GM18868 (cell line): ENCODE measurements around the gene CUL2.
"Not testable (repeated sequence)": the region's sequence is repeated elsewhere in the genome, so short reads cannot be mapped to it uniquely, and the experiment has no call there.

ENCODE experiments used
- ATAC-seq: cut with Tn5 transposase; IDR thresholded peaks from one replicate; pipeline ENCODE4 v1.9.1; 2021; ENCODE audit warnings: mild to moderate bottlenecking, moderate library complexity; ENCODE audit not compliant: unreplicated experiment

The CUL2 gene

DNA sequence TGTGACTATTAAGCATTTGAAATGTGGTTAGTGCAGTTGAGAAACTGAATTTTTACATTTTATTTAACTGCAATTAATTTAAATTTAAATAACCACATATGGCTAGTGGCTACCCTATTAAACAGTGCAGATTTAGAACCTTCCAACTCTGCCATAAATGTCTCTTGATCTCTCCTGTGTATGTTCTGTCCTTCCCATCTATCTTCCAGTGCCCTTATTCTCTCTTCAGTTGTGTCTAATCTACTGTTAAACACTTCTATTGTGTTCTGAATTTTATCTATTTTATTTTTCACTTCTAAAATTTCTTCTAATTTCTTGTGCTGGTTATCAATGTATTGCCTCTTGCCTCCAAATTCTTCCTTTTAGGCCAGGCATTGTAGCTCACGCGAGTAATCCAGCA is 105.0 kb downstream of the CUL2 start:
- no peak for ATAC-seq

DNA sequence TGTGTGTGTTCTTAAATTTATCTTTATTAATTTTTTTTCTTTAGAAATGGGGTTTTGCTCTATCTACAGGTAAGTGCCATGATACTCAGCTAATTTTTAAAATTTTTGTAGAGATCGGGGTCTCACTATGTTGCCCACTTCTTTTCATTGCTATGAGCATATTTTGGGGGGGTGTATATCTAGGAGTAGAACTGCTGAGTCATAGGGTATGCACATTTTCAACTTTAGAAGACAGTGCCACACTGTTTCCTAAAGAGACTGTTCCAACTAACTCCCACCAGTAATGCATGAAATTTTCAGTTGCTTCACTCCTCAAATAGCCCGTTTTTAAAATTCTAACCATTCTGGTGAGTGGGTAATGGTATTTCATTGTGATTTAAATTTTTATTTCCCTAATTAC is 108.3 kb downstream of the CUL2 start:
- no peak for ATAC-seq

DNA sequence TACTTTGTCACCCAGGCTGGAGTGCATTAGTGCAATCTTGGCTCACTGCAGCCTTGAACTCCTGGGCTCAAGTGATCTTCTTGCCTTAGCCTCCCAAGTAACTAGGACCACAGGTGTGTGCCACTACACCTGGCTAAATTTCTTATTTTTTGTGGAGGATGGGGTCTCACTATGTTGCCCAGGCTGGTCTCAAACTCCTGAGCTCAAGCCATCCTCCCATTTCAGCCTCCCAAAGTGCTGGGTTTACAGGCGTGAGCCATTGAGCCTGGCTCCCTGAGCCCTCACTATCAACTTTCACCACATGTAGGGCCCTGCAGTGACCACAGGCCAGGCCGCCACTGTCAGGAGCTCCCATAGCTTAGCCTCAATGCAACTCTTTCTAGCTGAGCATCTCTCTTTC is 110.2 kb downstream of the CUL2 start:
- no peak for ATAC-seq

GRCh38 chr10:34978080-34978479 is 112.1 kb downstream of the CUL2 start:
- ATAC-seq = no peak

DNA sequence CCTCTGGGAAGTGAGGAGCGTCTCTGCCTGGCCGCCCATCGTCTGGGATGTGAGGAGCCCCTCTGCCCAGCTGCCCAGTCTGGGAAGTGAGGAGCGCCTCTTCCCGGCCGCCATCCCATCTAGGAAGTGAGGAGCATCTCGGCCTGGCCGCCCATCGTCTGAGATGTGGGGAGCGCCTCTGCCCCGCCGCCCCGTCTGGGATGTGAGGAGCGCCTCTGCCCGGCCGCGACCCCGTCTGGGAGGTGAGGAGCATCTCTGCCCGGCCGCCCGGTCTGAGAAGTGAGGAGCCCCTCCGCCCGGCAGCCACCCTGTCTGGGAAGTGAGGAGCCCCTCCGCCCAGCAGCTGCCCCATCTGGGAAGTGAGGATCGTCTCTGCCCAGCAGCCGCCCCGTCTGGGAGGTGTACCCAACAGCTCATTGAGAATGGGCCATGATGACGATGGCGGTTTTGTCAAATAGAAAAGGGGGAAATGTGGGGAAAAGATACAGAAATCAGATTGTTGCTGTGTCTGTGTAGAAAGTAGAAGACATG is 113.7 kb downstream of the CUL2 start:
- not testable (repeated sequence) for ATAC-seq

DNA sequence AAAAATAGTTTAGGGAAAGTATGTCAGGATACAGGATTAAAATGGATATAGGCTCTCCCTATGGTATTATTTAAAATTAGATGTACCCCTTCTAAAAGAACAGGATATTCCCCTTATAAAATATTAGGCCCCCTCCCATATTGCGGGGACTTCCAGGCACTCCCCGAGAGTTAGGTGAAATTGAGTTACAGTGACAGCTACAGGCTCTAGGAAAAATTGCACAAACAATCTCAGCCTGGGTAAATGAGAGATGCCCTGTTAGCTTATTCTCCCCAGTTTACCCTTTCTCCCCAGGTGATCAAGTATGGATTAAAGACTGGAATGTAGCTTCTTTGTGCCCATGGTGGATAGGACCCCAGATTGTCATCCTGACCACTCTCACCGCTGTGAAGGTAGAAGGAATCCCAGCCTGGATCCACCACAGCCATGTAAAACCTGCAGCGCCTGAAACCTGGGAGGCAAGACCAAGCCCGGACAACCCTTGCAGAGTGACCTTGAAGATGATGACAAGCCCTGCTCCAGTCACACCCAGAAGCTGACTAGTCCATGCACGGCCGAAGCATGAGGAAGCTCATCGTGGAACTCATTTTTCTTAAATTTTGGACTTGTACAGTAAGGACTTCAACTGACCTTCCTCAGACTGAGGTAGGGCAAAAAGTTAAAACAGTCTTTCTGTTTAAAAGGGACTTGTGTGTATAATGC is 115.6 kb downstream of the CUL2 start:
- not testable (repeated sequence) for ATAC-seq

DNA sequence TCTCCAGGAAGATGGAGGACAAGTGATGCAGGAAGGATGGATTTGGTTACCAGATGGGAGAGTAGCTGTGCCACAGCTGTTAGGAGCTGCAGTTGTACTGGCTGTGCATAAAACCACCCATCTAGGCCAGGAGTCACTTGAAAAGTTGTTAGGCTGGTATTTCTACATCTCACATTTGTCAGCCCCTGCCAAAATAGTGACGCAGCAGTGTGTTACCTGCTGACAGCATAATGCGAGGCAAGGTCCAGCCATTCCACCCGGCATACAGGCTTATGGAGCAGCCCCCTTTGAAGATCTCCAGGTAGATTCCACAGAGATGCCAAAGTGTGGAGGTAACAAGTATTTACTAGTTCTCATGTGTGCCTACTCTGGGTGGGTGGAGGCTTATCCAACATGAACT is 116.4 kb downstream of the CUL2 start:
- ATAC-seq = not testable (repeated sequence)

DNA sequence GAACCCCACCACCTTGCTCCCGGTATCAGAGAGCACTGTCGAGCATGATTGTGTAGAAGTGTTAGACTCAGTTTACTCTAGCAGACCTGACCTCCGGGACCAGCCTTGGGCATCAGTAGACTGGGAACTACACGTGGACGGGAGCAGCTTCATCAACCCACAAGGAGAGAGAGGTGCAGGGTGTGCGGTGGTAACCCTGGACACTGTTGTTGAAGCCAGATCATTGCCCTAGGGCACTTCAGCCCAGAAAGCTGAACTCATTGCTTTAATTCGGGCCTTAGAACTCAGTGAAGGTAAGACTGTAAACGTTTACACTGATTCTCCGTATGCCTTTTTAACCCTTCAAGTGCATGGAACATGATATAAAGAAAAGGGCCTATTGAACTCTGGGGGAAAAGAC is 117.0 kb downstream of the CUL2 start:
- ATAC-seq = not testable (repeated sequence)

DNA sequence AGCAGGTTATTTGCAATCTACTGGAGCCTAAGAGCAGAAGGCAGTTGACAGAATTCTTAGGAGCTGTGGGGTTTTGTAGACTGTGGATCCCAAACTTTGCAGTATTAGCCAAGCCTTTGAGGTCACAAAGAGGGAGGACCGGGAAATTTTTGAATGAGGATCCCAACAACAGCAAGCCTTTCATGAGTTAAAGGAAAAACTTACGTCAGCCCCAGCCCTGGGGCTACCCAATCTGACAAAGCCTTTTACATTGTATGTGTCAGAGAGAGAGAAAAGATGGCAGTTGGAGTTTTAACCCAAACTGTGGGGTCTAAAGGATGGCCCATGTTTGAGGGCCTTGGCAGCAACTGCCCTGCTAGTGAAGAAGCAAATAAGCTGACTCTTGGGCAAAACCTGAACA is 117.5 kb downstream of the CUL2 start:
- ATAC-seq = not testable (repeated sequence)

DNA sequence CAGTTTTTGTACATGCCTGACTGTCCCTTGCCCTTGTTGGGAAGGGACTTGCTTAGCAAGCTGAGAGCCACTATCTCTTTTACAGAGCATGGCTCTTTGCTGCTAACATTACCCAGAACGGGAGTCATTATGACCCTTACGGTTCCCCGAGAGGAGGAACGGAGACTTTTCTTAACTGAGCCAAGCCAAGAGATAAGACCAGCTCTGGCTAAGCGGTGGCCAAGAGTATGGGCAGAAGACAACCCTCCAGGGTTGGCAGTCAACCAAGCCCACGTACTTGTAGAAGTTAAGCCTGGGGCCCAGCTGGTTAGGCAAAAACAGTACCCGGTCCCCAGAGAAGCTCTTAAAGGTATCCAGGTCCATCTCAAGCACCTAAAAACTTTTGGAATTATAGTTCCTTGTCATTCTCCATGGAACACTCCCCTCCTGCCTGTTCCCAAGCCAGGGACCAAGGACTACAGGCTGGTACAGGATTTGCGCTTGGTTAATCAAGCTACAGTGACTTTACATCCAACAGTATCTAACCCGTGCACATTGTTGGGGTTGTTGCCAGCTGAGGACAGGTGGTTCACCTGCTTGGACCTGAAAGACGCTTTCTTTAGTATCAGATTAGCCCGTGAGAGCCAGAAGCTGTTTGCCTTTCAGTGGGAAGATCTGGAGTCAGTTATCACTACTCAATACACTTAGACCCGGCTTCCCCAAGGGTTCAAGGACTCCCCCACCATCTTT is 118.4 kb downstream of the CUL2 start:
- ATAC-seq = not testable (repeated sequence)

DNA sequence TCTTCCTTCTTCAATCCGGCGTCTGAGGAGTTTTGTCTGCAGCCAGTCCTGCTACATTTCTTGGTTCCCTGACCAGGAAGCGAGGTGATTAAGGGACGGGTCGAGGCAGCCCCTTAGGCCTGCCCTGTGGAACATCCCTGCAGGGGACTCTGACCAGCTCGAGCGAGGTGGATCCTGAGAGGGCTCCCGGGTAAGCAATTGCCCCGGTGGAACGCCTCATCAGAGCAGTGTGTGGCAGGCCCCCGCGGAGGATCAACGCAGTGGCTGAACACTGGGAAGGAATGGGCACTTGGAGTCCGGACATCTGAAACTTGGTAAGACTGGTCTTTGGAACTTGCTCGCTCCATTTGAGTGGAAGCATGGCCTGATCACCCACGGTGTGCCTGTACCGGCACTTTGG is 121.0 kb downstream of the CUL2 start:
- ATAC-seq = no peak

GRCh38 chr10:34967335-34967880 is 122.7 kb downstream of the CUL2 start:
- no peak for ATAC-seq

DNA sequence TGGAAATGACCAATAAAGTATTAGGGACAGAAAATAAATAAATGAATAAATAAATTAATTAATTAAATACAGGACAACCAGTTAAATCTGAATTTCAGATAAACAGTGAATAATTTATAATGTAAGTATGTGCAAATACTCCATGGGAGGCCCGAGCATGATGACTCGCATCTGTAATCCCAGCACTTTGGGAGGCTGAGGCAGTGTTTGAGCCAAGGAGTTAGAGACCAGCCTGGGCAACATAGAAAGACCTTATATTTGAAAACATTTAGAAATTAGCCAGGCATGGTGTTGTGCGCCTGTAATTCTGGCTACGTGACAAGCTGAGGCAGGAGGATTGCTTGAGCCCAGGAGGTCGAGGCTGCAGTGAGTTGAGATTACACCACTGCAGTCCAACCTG is 123.7 kb downstream of the CUL2 start:
- ATAC-seq = no peak

DNA sequence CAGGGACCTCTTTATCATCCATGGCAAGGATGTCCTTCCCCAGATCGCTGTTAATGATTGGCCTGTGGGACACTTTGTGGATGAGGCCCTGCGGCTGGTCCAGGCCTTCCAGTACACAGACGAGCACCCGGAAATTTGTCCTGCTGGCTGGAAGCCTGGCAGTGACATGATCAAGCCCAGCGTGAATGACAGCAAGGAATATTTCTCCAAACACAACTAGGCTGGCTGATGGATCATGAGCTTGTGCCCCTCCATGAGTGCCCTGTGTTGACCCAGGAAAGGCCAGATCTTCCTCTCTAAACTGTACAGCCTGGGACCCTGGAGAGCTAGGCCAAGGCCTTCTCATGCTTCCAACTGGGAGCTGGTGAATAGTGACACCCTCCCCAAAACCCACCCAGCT is 124.1 kb downstream of the CUL2 start:
- ATAC-seq = no peak

GRCh38 chr10:34964166-34964800 is 125.9 kb downstream of the CUL2 start:
- ATAC-seq = no peak

- ATAC-seq = no peak
Measured at GRCh38 chr10:34962866-34963265, 127.3 kb downstream of the CUL2 start.

DNA sequence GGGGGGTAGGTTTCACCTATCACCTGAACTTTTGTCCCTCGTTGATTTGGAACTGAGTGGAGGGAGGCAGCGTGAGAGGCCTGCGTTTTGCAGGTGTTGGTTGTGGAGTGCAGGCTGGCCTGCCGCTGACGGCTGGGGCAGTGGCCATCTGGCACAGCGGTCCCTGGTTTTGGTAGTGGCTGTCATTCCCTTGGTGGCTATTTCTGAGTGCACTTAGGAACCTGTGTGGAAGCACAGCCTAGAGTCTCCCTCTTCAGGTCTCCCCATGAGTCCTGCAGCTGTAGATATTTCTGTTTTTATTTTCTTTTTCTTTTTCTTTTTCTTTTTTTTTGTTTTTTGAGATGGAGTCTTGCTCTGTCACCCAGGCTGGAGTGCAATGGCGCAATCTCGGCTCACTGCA is 129.2 kb downstream of the CUL2 start:
- ATAC-seq = no peak

DNA sequence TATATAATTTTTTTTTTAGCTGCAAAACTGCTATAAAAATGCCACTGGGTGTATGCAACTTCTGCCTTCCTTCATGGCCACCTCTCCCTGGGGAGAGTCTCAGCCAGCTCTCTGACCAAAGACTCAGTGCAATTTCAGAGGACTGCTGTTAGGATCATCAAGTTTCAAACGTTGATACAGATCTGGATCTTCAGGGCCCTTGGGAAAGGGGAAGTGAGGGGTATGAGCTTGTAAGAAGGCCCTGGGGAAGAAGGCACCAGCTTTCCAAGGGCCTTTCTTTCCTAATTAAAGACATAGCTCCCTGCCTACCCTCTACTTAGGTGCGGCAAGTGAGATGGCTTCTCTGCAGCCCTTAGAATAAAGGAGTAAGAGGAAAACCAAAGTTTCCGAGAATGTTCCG is 130.4 kb downstream of the CUL2 start:
- ATAC-seq = no peak

- no peak for ATAC-seq
Measured at GRCh38 chr10:34959321-34959720, 130.8 kb downstream of the CUL2 start.
